GM12878 (cell line): ENCODE measurements around the gene NFATC1. TPM values are rescaled to one million over a fixed set of nuclear protein-coding genes. Genes with fewer than 3 reads are reported as not detected.

Experiments
- ATAC-seq: fragments of 200-7000 bp; cut with Tn5 transposase; 3 replicates; pipeline ENCODE4 v1.9.1; 2020; ENCODE audit warnings: mild to moderate bottlenecking, moderate library complexity
- BruUV-seq: library from RNA; stranded (reverse); fragments of 400-500 nt; replicated peaks from 2 replicates; lab custom pipeline; 2021; lab: Mats Ljungman, UMichigan
- CTCF ChIA-PET: fragments of 300-600 bp; sonication (Branson Sonifier 250); formaldehyde crosslinking; extraction: SDS; loops from one replicate; lab custom pipeline; 2021; ENCODE audit warnings: inconsistent platforms; lab: Yijun Ruan, JAX
- POLR2A ChIA-PET: fragments of 350-600 bp; formaldehyde crosslinking; extraction: SDS; loops from one replicate; lab custom pipeline; 2021; ENCODE audit warnings: inconsistent platforms; lab: Charles Lee
- RAD21 ChIA-PET: fragments of 300-600 bp; sonication (Branson Sonifier 250); formaldehyde crosslinking; loops from one replicate; lab custom pipeline; 2023; ENCODE audit warnings: antibody characterized with exemption; ENCODE audit not compliant: unreplicated experiment; lab: Charles Lee
- SMC1A ChIA-PET: fragments of 300-600 bp; sonication (Branson Sonifier 250); formaldehyde crosslinking; loops from one replicate; lab custom pipeline; 2023; ENCODE audit not compliant: unreplicated experiment, uncharacterized antibody; lab: Charles Lee
- DNase-seq: peaks from one replicate; pipeline ENCODE4 v3.0.0-alpha.2; 2011; ENCODE audit warnings: low read depth, low spot score
- FAIRE-seq: peaks from 3 replicates; lab custom pipeline; 2011; peaks lifted over from hg19 to GRCh38; lab: Jason Lieb, UNC
- H2AFZ ChIP-seq: 2 replicates; pipeline ENCODE4 v1.6.0; 2011; ENCODE audit warnings: low read depth, low read length, control low read depth; ENCODE audit not compliant: control insufficient read depth
- H3K27ac ChIP-seq: 2 replicates; pipeline ENCODE4 v1.5.1; 2011; ENCODE audit warnings: control low read depth; ENCODE audit not compliant: control insufficient read depth, insufficient read depth
- H3K27me3 ChIP-seq, 2 experiments: replicated peaks in 1 of 2; 2 replicates each; pipeline versions ENCODE4 v1.6.0 to v1.6.1; 2011; ENCODE audit warnings: low read length in 1 of 2; ENCODE audit not compliant: control insufficient read depth in 2 of 2, insufficient read depth in 2 of 2
- H3K36me3 ChIP-seq, 2 experiments: 2 replicates each; pipeline ENCODE4 v1.5.1; 2011; ENCODE audit warnings: low read length in 1 of 2; ENCODE audit not compliant: control insufficient read depth in 2 of 2, insufficient read depth in 2 of 2
- H3K4me1 ChIP-seq: 2 replicates; pipeline ENCODE4 v1.6.1; 2011; ENCODE audit warnings: mild to moderate bottlenecking, low read length, moderate library complexity, mixed read lengths; ENCODE audit not compliant: control insufficient read depth, insufficient read depth
- H3K4me2 ChIP-seq: 2 replicates; pipeline ENCODE4 v1.6.0; 2011; ENCODE audit warnings: control low read depth; ENCODE audit not compliant: control insufficient read depth, insufficient read depth
- H3K4me3 ChIP-seq: fragments of 200-600 bp; sonication (generic); 2 replicates; pipeline ENCODE4 v1.5.1; 2016
- H3K79me2 ChIP-seq: 2 replicates; pipeline ENCODE4 v1.6.0; 2011; ENCODE audit warnings: low read length; ENCODE audit not compliant: control insufficient read depth, insufficient read depth
- H3K9ac ChIP-seq: 2 replicates; pipeline ENCODE4 v1.8.0; 2011; ENCODE audit warnings: low read length, control low read depth, mixed read lengths; ENCODE audit not compliant: control insufficient read depth, insufficient read depth
- H3K9me3 ChIP-seq: replicated peaks from 3 replicates; pipeline ENCODE4 v1.5.1; 2011; ENCODE audit warnings: mild to moderate bottlenecking, low read length; ENCODE audit not compliant: control insufficient read depth, insufficient read depth
- H4K20me1 ChIP-seq: 2 replicates; pipeline ENCODE4 v1.6.0; 2011; ENCODE audit not compliant: control insufficient read depth, insufficient read depth
- CUX1 ChIP-seq: IDR thresholded peaks from 2 replicates; pipeline ENCODE4 v1.6.1; 2012; ENCODE audit warnings: improper control_type of control experiment, low read depth, low read length; ENCODE audit not compliant: insufficient replicate concordance
- EED ChIP-seq: sonication (generic); IDR thresholded peaks from 2 replicates; pipeline ENCODE4 v1.6.1; 2016; ENCODE audit warnings: antibody characterized with exemption, low read depth
- POLR2A ChIP-seq: IDR thresholded peaks from 2 replicates; pipeline ENCODE4 v1.6.1; 2011; ENCODE audit warnings: low read depth, mild to moderate bottlenecking, low read length
- TCF3 ChIP-seq: IDR thresholded peaks from 2 replicates; pipeline ENCODE4 v1.6.1; 2012; ENCODE audit warnings: low read depth, mild to moderate bottlenecking, low read length, borderline replicate concordance; ENCODE audit not compliant: insufficient read depth
- WGBS: methylation state at CpG from one replicate; pipeline ENCODE4 v1.1.6; 2016; ENCODE audit warnings: low lambda C conversion rate; ENCODE audit not compliant: insufficient replicate concordance, insufficient coverage; ENCODE audit errors: missing lambda C conversion rate; 5-methylcytosine and 5-hydroxymethylcytosine counted together
- in situ Hi-C: fragments of 300-500 bp; cut with MboI; formaldehyde crosslinking; loops from 9 replicates; pipeline ENCODE4 v1.14.3; 2018; ENCODE audit warnings: mixed read lengths
- intact Hi-C: fragments of 100-400 bp; cut with micrococcal nuclease; formaldehyde crosslinking; loops from one replicate; pipeline ENCODE4 v1.14.2; 2022; ENCODE audit not compliant: unreplicated experiment
- polyA plus RNA-seq, 11 experiments: library from polyadenylated mRNA; depleted of rRNA in 4 of 11; unstranded in 6 of 11; stranded (reverse) in 5 of 11; fragments of >200 nt; fragmentation: Nextera tagmentation in 4 of 11; fragmentation: Illumina TruSeq in 1 of 11; extraction: Ambion mirVana in 4 of 11; extraction: Trizol in 1 of 11; gene quantifications; 1 replicate in 1 of 11; 2 replicates in 10 of 11; pipeline versions ENCODE4 v1.2.1 to v1.2.3, GENCODE V29; 2011 to 2016; ENCODE audit warnings: inconsistent platforms in 2 of 11, missing spikeins in 2 of 11, low read depth in 1 of 11
- total RNA-seq, 4 experiments: library from RNA; depleted of rRNA in 3 of 4; stranded (reverse); fragments of >200 nt in 3 of 4; fragmentation: Illumina TruSeq in 1 of 4; extraction: Trizol in 1 of 4; gene quantifications; 2 replicates each; pipeline versions ENCODE4 v1.2.1 to v1.2.3, GENCODE V29; 2013 to 2021

The NFATC1 gene
- total and polyA plus RNA-seq, 10 of the 15 experiments (the other 5 are each of a cell fraction or from before 2014, with no cell fraction given), result 0.84 to 20.8 (median 5.1) TPM

- no TSS peak for BruUV-seq
- TF ChIP-seq POLR2A (peak; percentile 14; the same call in 1 of the 2 replicates), TCF3 (no peak), EED (no peak), CUX1 (no peak)
- FAIRE-seq (no peak), ATAC-seq (no peak), DNase-seq (no peak)
- no peaks in the 10 kb centered on the region for H3K4me1 ChIP-seq
- H2AFZ ChIP-seq, result no peak overlapping the region
- no peak overlapping the region for H3K27ac ChIP-seq
- no peak overlapping the region for H3K4me3 ChIP-seq
- 74% methylated on average over 20 of the region's 20 CpGs for WGBS
- H3K4me2 ChIP-seq, result no peak overlapping the region
- no peak overlapping the region for H3K9ac ChIP-seq
- in situ Hi-C loops (no loop called here), intact Hi-C loops (no loop called here)
- H3K9me3 ChIP-seq, result no peaks in the 10 kb centered on the region
- ChIA-PET RAD21 (interaction anchor here (0.6 to 1.3 kb wide), 3 partner anchors 12 to 259 kb away, joined by 3 to 6 read pairs (median 4); partner anchors contain the start of gene NFATC1), CTCF (interaction anchor here (1.1 to 6.4 kb wide), 3 partner anchors 7 to 145 kb away, joined by 3 to 48 read pairs (median 17); no protein-coding TSS in a partner anchor), SMC1A (interaction anchor here (0.5 to 1.1 kb wide), 3 partner anchors 8 to 261 kb away, joined by 3 read pairs; no protein-coding TSS in a partner anchor), POLR2A (no interaction called here)
- H3K79me2 ChIP-seq, result no peaks in the 10 kb centered on the region
- H3K27me3 ChIP-seq, result no peaks in the 10 kb centered on the region
- no peaks in the 10 kb centered on the region for H4K20me1 ChIP-seq
- 0 out of 4 replicates have a peak, but pooled peaks cover 0 to 2% of the 10 kb centered on the region in 2 experiments for H3K36me3 ChIP-seq
Measured at GRCh38 chr18:79383388-79384056, 12.2 kb upstream of the NFATC1 start.
